Activated CD4-positive, alpha-beta T cell treated with anti-CD3 and anti-CD28 coated beads for 36 hours (primary cell): Measurements from ENCODE around the gene FBXO4. TPM values are rescaled to one million over a fixed set of nuclear protein-coding genes. Genes with fewer than 3 reads are reported as not detected.

ENCODE experiments used
- ATAC-seq: fragments of 200-7000 bp; cut with Tn5 transposase; one replicate; pipeline ENCODE4 v1.10.0; 2021; ENCODE audit warnings: mild to moderate bottlenecking, moderate library complexity
- CTCF ChIA-PET: fragments of 350-600 bp; sonication (Branson Sonifier 250); formaldehyde crosslinking; loops from one replicate; lab custom pipeline; 2021; ENCODE audit warnings: antibody characterized with exemption; lab: Charles Lee
- POLR2A ChIA-PET: fragments of 350-600 bp; sonication (Branson Sonifier 250); formaldehyde crosslinking; loops from one replicate; lab custom pipeline; 2021; ENCODE audit warnings: antibody characterized with exemption, inconsistent platforms; lab: Charles Lee
- DNase-seq: peaks from one replicate; pipeline ENCODE4 v3.0.0-alpha.2; 2020
- H3K27ac Mint-ChIP-seq: one replicate; pipeline ENCODE4 v1.8.0; 2021; ENCODE audit warnings: mixed read lengths
- H3K27me3 Mint-ChIP-seq: one replicate; pipeline ENCODE4 v1.8.0; 2021; ENCODE audit warnings: mixed read lengths
- H3K36me3 Mint-ChIP-seq: one replicate; pipeline ENCODE4 v1.8.0; 2021; ENCODE audit warnings: low read depth, mixed read lengths
- H3K4me1 Mint-ChIP-seq: one replicate; pipeline ENCODE4 v1.8.0; 2021; ENCODE audit warnings: mixed read lengths
- H3K4me3 Mint-ChIP-seq: one replicate; pipeline ENCODE4 v1.8.0; 2021; ENCODE audit warnings: mild to moderate bottlenecking, moderate library complexity, mixed read lengths
- H3K9me3 Mint-ChIP-seq: one replicate; pipeline ENCODE4 v1.8.0; 2021; ENCODE audit warnings: low read depth, mixed read lengths
- intact Hi-C, 2 experiments: fragments of 100-400 bp; cut with DNase I in 1 of 2; cut with micrococcal nuclease in 1 of 2; formaldehyde crosslinking; loops; one replicate each; pipeline versions ENCODE4 v1.14.2 to v1.15.1; 2022 to 2024; cut with DNase I, micrococcal nuclease
- total RNA-seq, 2 experiments: library from RNA; stranded (reverse); gene quantifications; one replicate each; pipeline ENCODE4 v1.2.3, GENCODE V29; 2021

Gene FBXO4
- total RNA-seq, 2 experiments from 2014 or later: 18.8 to 22.3 TPM

DNA sequence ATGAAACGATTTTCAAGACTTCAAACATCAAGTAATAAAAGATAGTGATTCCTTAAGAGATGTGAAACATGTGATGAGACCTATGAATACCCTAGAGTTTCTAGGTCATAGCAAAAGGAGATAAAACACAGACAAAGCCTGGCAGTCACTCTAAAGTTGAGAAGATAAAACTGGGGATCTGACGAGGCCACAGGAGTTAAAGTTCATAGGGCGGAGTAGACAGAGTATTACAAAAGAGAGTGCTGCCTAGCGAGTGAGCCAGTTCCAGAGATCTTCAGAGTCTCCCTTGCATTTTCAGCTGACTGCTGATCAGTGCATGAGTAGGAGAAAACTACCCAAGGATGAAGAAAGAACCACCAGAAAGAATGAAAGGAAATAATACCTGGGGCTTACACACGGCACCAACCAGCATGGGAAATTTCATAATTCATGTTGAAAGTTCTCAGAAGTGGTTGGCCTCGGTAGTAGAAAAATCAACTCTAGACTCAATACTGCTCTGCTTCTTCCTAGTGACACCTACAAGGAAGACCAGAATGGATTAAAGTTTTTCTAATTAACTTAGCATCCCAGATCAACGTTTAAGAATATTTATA, 30.4 kb downstream of the FBXO4 start:
- H3K27ac Mint-ChIP-seq: no peak overlapping the region
- ATAC-seq (no peak), DNase-seq (no peak)
- CTCF ChIA-PET: no interaction called here
- peaks cover 15% of the 10 kb centered on the region for H3K9me3 Mint-ChIP-seq
- POLR2A ChIA-PET: no interaction called here
- intact Hi-C loops: no loop called here
- H3K4me1 Mint-ChIP-seq: no peaks in the 10 kb centered on the region
- H3K36me3 Mint-ChIP-seq: no peaks in the 10 kb centered on the region
- H3K27me3 Mint-ChIP-seq: peaks cover 3% of the 10 kb centered on the region
- H3K4me3 Mint-ChIP-seq: no peak overlapping the region

DNA sequence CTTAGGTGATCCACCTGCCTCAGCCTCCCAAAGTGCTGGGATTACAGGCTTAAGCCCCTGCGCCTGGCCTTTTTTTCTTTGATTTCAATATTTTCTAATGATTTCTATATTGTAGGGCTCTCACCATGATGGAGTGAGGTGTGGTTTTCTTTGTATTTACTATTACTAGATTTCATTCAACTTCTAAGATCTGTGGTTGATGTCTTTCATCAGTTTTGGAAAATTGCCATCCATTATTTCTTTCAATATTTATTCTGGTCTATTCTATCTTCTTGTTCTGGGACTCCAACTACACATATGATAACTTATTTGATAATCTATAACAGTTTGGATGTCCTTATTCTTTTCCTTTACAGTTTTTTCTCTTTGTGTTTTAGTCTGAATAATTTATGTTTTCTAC, 31.9 kb downstream of the FBXO4 start:
- no peaks in the 10 kb centered on the region for H3K36me3 Mint-ChIP-seq
- no peaks in the 10 kb centered on the region for H3K4me1 Mint-ChIP-seq
- no peak overlapping the region for H3K27ac Mint-ChIP-seq
- ChIA-PET POLR2A (no interaction called here), CTCF (no interaction called here)
- H3K27me3 Mint-ChIP-seq: no peaks in the 10 kb centered on the region
- ATAC-seq (no peak), DNase-seq (no peak)
- H3K4me3 Mint-ChIP-seq: no peak overlapping the region
- peaks cover 22% of the 10 kb centered on the region for H3K9me3 Mint-ChIP-seq
- intact Hi-C loops: no loop called here

GRCh38 chr5:41960481-41960880, 35.4 kb downstream of the FBXO4 start:
- DNase-seq (no peak), ATAC-seq (no peak)
- peaks cover 2% of the 10 kb centered on the region for H3K27me3 Mint-ChIP-seq
- peaks cover 24% of the 10 kb centered on the region for H3K9me3 Mint-ChIP-seq
- intact Hi-C loops: no loop called here
- H3K36me3 Mint-ChIP-seq: no peaks in the 10 kb centered on the region
- H3K27ac Mint-ChIP-seq: no peak overlapping the region
- ChIA-PET CTCF (interaction anchor here (0.6 kb wide), 1 partner anchor 61 kb away, joined by 3 read pairs; no protein-coding TSS in a partner anchor), POLR2A (no interaction called here)
- H3K4me1 Mint-ChIP-seq: no peaks in the 10 kb centered on the region
- no peak overlapping the region for H3K4me3 Mint-ChIP-seq

GRCh38 chr5:41961736-41962135, 36.7 kb downstream of the FBXO4 start:
- DNase-seq: no peak
- Mint-ChIP-seq H3K27me3 (peaks cover 3% of the 10 kb centered on the region), H3K36me3 (no peaks in the 10 kb centered on the region), H3K4me1 (no peaks in the 10 kb centered on the region), H3K4me3 (no peak overlapping the region), H3K27ac (no peak overlapping the region), H3K9me3 (peaks cover 24% of the 10 kb centered on the region)
- POLR2A ChIA-PET: interaction anchor here (0.6 kb wide), 1 partner anchor 1210 kb away, joined by 3 read pairs; no protein-coding TSS in a partner anchor
- CTCF ChIA-PET: interaction anchor here (0.7 kb wide), 1 partner anchor 23 kb away, joined by 3 read pairs; no protein-coding TSS in a partner anchor
- intact Hi-C loops: no loop called here
- ATAC-seq: no peak

DNA sequence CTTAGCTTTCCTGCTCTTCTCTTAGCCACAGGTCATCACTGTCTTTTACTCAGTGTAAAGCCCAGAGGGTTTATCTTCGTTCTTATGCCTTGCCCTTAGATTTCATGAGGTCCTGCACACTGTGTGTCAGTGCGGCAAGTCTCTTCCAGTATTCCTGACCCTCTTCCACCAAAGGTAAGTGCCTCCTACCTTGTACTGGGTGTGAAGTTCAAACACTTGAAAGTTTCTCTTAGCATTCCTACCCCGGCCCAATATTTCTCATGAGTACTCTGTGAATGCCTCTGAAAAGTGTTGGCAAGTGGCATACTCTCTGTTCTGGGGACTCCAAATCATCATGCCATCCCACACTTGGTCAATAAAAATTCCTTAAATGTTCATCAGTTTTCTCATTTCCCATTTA, 37.4 kb downstream of the FBXO4 start:
- intact Hi-C loops: no loop called here
- H3K27ac Mint-ChIP-seq: no peak overlapping the region
- H3K36me3 Mint-ChIP-seq: no peaks in the 10 kb centered on the region
- ChIA-PET CTCF (interaction anchor here (0.7 kb wide), 1 partner anchor 24 kb away, joined by 3 read pairs; no protein-coding TSS in a partner anchor), POLR2A (interaction anchor here (0.6 kb wide), 1 partner anchor 1210 kb away, joined by 3 read pairs; no protein-coding TSS in a partner anchor)
- peaks cover 7% of the 10 kb centered on the region for H3K27me3 Mint-ChIP-seq
- no peak overlapping the region for H3K4me3 Mint-ChIP-seq
- no peaks in the 10 kb centered on the region for H3K4me1 Mint-ChIP-seq
- DNase-seq: no peak
- H3K9me3 Mint-ChIP-seq: peaks cover 24% of the 10 kb centered on the region
- ATAC-seq: no peak

GRCh38 chr5:41966401-41967105, 41.5 kb downstream of the FBXO4 start:
- Mint-ChIP-seq H3K27me3 (peaks cover 12% of the 10 kb centered on the region), H3K36me3 (no peaks in the 10 kb centered on the region), H3K4me3 (no peak overlapping the region), H3K9me3 (peaks cover 16% of the 10 kb centered on the region), H3K27ac (no peak overlapping the region), H3K4me1 (no peaks in the 10 kb centered on the region)
- ChIA-PET CTCF (no interaction called here), POLR2A (no interaction called here)
- intact Hi-C loops: no loop called here
- no peak for DNase-seq
- no peak for ATAC-seq

DNA sequence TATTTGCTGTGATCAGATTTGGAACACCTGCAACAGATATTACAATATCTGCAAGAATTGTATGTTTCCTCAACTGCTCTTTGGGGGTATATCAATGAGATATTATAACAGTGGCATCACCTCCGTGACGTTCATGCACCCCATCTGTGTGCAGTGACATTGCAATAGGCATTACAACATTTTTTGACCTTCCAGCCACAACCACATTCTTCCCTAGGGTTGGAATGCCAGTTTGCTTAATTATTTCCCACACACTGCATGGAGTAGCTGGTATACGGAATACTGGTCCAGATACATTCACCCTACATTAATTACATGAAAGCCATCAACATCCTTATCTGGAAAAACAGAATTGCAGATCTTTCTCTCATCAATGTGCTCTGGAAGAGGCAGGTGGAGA, 42.3 kb downstream of the FBXO4 start:
- no peaks in the 10 kb centered on the region for H3K4me1 Mint-ChIP-seq
- H3K9me3 Mint-ChIP-seq: peaks cover 14% of the 10 kb centered on the region
- no peaks in the 10 kb centered on the region for H3K36me3 Mint-ChIP-seq
- POLR2A ChIA-PET: no interaction called here
- H3K4me3 Mint-ChIP-seq: no peak overlapping the region
- intact Hi-C loops: no loop called here
- peaks cover 12% of the 10 kb centered on the region for H3K27me3 Mint-ChIP-seq
- CTCF ChIA-PET: no interaction called here
- DNase-seq (no peak), ATAC-seq (no peak)
- no peak overlapping the region for H3K27ac Mint-ChIP-seq

DNA sequence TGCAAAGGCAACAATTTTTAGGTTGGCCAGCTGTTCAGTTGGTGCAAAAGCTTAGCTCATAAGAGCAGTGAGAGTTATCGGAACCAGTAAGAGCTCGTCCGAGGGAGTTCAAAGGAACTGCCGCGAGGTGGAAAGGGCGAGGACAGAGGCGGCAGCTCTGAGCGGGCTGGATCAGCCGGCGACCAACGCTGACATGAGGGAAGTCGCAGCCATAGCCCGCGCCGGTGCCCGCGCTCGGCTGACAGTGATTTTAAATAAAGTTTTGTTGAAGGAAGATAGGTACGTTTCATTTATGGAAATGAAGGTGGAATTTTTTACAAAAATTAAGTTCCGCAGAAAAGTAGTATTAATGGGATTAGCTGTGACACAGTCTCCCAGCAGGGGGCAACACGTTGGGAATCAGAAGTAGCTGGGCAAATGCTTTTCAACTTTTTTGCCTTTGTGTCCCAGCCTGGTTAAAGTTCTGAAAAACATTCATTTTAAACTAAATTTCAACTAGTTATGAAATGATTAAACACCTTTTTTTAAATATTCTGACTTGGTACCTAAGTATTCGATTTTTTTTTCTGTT, 43.2 kb downstream of the FBXO4 start:
- DNase-seq (no peak), ATAC-seq (no peak)
- no peaks in the 10 kb centered on the region for H3K4me1 Mint-ChIP-seq
- H3K27me3 Mint-ChIP-seq: peaks cover 13% of the 10 kb centered on the region
- no peak overlapping the region for H3K4me3 Mint-ChIP-seq
- CTCF ChIA-PET: interaction anchor here (0.6 to 0.9 kb wide), 3 partner anchors 12 to 209 kb away, joined by 3 read pairs; no protein-coding TSS in a partner anchor
- peaks cover 14% of the 10 kb centered on the region for H3K9me3 Mint-ChIP-seq
- POLR2A ChIA-PET: no interaction called here
- no peak overlapping the region for H3K27ac Mint-ChIP-seq
- no peaks in the 10 kb centered on the region for H3K36me3 Mint-ChIP-seq
- intact Hi-C loops: no loop called here

- CTCF ChIA-PET: no interaction called here
- H3K36me3 Mint-ChIP-seq: no peaks in the 10 kb centered on the region
- ATAC-seq: no peak
Measured at GRCh38 chr5:41973087-41973486, 48.0 kb downstream of the FBXO4 start.

DNA sequence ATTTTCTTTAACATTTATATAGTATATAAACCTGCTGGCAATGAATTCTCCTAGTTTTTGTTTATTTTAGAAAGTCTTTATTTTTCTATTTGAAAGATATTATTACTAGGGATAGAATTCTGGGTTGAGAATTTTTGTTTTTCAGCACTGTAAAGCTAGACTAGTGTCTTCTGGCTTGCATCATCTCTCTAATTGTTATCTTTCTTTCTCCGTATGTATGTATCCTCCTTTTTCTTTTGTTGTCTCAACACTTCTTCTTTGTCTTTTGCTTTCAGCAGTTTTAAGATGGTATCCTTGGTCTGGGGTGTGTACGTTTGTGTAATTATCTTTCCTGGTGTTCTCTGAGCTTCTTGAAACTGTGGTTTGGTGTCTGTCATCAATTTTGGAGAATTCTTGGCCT, 48.8 kb downstream of the FBXO4 start:
- Mint-ChIP-seq H3K9me3 (peaks cover 10% of the 10 kb centered on the region), H3K36me3 (no peaks in the 10 kb centered on the region), H3K27ac (no peak overlapping the region), H3K4me1 (no peaks in the 10 kb centered on the region), H3K27me3 (peaks cover 2% of the 10 kb centered on the region), H3K4me3 (no peak overlapping the region)
- CTCF ChIA-PET: no interaction called here
- ATAC-seq (no peak), DNase-seq (no peak)
- intact Hi-C loops: no loop called here
- POLR2A ChIA-PET: no interaction called here

More at GRCh38 chr5:41973087-41973486, 48.0 kb downstream of the FBXO4 start:
- Mint-ChIP-seq H3K4me3 (no peak overlapping the region), H3K27me3 (peaks cover 2% of the 10 kb centered on the region), H3K27ac (no peak overlapping the region), H3K4me1 (no peaks in the 10 kb centered on the region), H3K9me3 (peaks cover 13% of the 10 kb centered on the region)
- intact Hi-C loops: no loop called here
- DNase-seq: no peak
- POLR2A ChIA-PET: no interaction called here

GRCh38 chr5:41978676-41979075, 53.6 kb downstream of the FBXO4 start:
- ATAC-seq (no peak), DNase-seq (no peak)
- ChIA-PET POLR2A (no interaction called here), CTCF (interaction anchor here (1.9 kb wide), 1 partner anchor 29 kb away, joined by 4 read pairs; no protein-coding TSS in a partner anchor)
- Mint-ChIP-seq H3K27me3 (no peaks in the 10 kb centered on the region), H3K4me1 (no peaks in the 10 kb centered on the region), H3K36me3 (no peaks in the 10 kb centered on the region), H3K27ac (no peak overlapping the region), H3K9me3 (peaks cover 2% of the 10 kb centered on the region), H3K4me3 (no peak overlapping the region)
- intact Hi-C loops: no loop called here
